Fibroblast of lung (primary cell): ENCODE results near the gene FAM83D. TPM values are rescaled to one million over a fixed set of nuclear protein-coding genes. Genes with fewer than 3 reads are reported as not detected.

Source experiments
- polyA plus RNA-seq, 2 donors: library from polyadenylated mRNA; depleted of rRNA in 1 of 2; stranded (reverse) in 1 of 2; unstranded in 1 of 2; fragments of >200 nt; gene quantifications; 2 replicates each; pipeline ENCODE4 v1.2.1, GENCODE V29; 2011 to 2012; ENCODE audit warnings: missing spikeins in 1 of 2
- total RNA-seq: library from RNA; depleted of rRNA; stranded (reverse); fragments of >200 nt; gene quantifications from 2 replicates; pipeline ENCODE4 v1.2.1, GENCODE V29; 2014

The FAM83D gene
- total and polyA plus RNA-seq, 2 donors (not counting 1 experiment from before 2014, with no cell fraction given) = 21.3 to 34.5 TPM

Other genes starting within 250 kb of the FAM83D start
- not detected in 2 replicates for gene SLC32A1, start 201.9 kb upstream of the FAM83D start, total RNA-seq
- gene SLC32A1, start 201.9 kb upstream of the FAM83D start, polyA plus RNA-seq = not detected in 2 replicates
- gene ACTR5, start 178.0 kb upstream of the FAM83D start, total RNA-seq = 5.9 and 7.2 TPM in 2 replicates
- gene ACTR5, start 178.0 kb upstream of the FAM83D start, polyA plus RNA-seq = 4.4 and 4.9 TPM in 2 replicates
- under 0.01 TPM in 2 replicates for gene PPP1R16B, start 120.7 kb upstream of the FAM83D start, total RNA-seq
- not detected in 2 replicates for gene PPP1R16B, start 120.7 kb upstream of the FAM83D start, polyA plus RNA-seq
- 11.4 and 11.8 TPM in 2 replicates for gene DHX35, start 35.9 kb downstream of the FAM83D start, total RNA-seq
- 9.6 and 12.1 TPM in 2 replicates for gene DHX35, start 35.9 kb downstream of the FAM83D start, polyA plus RNA-seq